H1 (cell line): ENCODE results near the gene F2. TPM values are rescaled to one million over a fixed set of nuclear protein-coding genes. Genes with fewer than 3 reads are reported as not detected.

ENCODE experiments used
- CTCF ChIA-PET: fragments of 300-600 bp; sonication (Branson Sonifier 250); formaldehyde crosslinking; loops from one replicate; lab custom pipeline; 2021; ENCODE audit not compliant: partially characterized antibody; lab: Charles Lee
- POLR2A ChIA-PET: fragments of 300-600 bp; sonication (Branson Sonifier 250); formaldehyde crosslinking; loops from one replicate; lab custom pipeline; 2021; ENCODE audit warnings: inconsistent platforms; ENCODE audit not compliant: partially characterized antibody; lab: Charles Lee
- DNase-seq, 2 experiments: peaks; one replicate each; pipeline versions ENCODE4 v3.0.0 to v3.0.0-alpha.2; 2010 to 2022; ENCODE audit warnings: low spot score in 2 of 2, low read depth in 1 of 2, mixed read lengths in 1 of 2
- FAIRE-seq: peaks from 2 replicates; lab custom pipeline; 2011; peaks lifted over from hg19 to GRCh38; lab: Jason Lieb, UNC
- H2AFZ ChIP-seq: 2 replicates; pipeline ENCODE4 v1.8.1; 2012; ENCODE audit warnings: low read length, inconsistent platforms
- H2AK5ac ChIP-seq: 2 replicates; pipeline ENCODE4 v1.6.1; 2013; ENCODE audit warnings: low read depth, low read length
- H2BK120ac ChIP-seq: replicated peaks from 2 replicates; pipeline ENCODE3; 2013; ENCODE audit warnings: low read depth, low read length, inconsistent platforms
- H2BK12ac ChIP-seq: 2 replicates; pipeline ENCODE4 v1.6.1; 2013; ENCODE audit warnings: low read depth, low read length
- H2BK15ac ChIP-seq: 2 replicates; pipeline ENCODE4 v1.6.1; 2013; ENCODE audit warnings: low read length
- H2BK20ac ChIP-seq: 2 replicates; pipeline ENCODE4 v1.6.1; 2013; ENCODE audit warnings: low read length
- H2BK5ac ChIP-seq: 2 replicates; pipeline ENCODE4 v1.6.1; 2013; ENCODE audit warnings: low read depth, low read length
- H3K14ac ChIP-seq: 2 replicates; pipeline ENCODE4 v1.6.1; 2013; ENCODE audit warnings: inconsistent platforms; ENCODE audit not compliant: insufficient read length
- H3K18ac ChIP-seq: 2 replicates; pipeline ENCODE4 v1.6.1; 2013; ENCODE audit warnings: low read length; ENCODE audit errors: extremely low read depth
- H3K23ac ChIP-seq: 2 replicates; pipeline ENCODE4 v1.6.1; 2013; ENCODE audit warnings: inconsistent platforms; ENCODE audit not compliant: insufficient read length
- H3K23me2 ChIP-seq: 2 replicates; pipeline ENCODE4 v1.6.1; 2013; ENCODE audit warnings: low read depth, low read length
- H3K27ac ChIP-seq: 2 replicates; pipeline ENCODE4 v1.6.1; 2011; ENCODE audit warnings: low read depth, low read length, inconsistent platforms
- H3K27me3 ChIP-seq, 4 experiments: replicated peaks in 1 of 4; 1 replicate in 1 of 4; 2 replicates in 3 of 4; pipeline versions ENCODE4 v1.6.1 to v1.8.1; 2011 to 2013; ENCODE audit warnings: low read length in 3 of 4, mild to moderate bottlenecking in 3 of 4, inconsistent platforms in 2 of 4, mixed read lengths in 2 of 4, moderate library complexity in 1 of 4; ENCODE audit not compliant: control insufficient read depth in 3 of 4, insufficient read depth in 3 of 4; ENCODE audit errors: extremely low read depth in 1 of 4
- H3K36me3 ChIP-seq, 4 experiments: 2 replicates each; pipeline versions ENCODE4 v1.6.1 to v1.8.1; 2011 to 2013; ENCODE audit warnings: mild to moderate bottlenecking in 4 of 4, low read length in 3 of 4, moderate library complexity in 2 of 4, control low read depth in 1 of 4, inconsistent platforms in 1 of 4; ENCODE audit not compliant: insufficient read depth in 4 of 4, control insufficient read depth in 2 of 4
- H3K4ac ChIP-seq: replicated peaks from 2 replicates; pipeline ENCODE3; 2013; ENCODE audit warnings: low read length, low read depth, mixed read lengths, inconsistent platforms; ENCODE audit not compliant: insufficient read length
- H3K4me1 ChIP-seq, 4 experiments: replicated peaks in 1 of 4; 1 replicate in 1 of 4; 2 replicates in 3 of 4; pipeline versions ENCODE4 v1.6.1 to v1.8.1; 2011 to 2013; ENCODE audit warnings: low read length in 3 of 4, inconsistent platforms in 2 of 4, mixed read lengths in 1 of 4; ENCODE audit not compliant: insufficient read depth in 4 of 4, control insufficient read depth in 3 of 4
- H3K4me2 ChIP-seq, 2 experiments: 2 replicates each; pipeline versions ENCODE4 v1.6.1 to v1.8.1; 2011 to 2013; ENCODE audit warnings: low read depth in 2 of 2, low read length in 2 of 2, control low read depth in 1 of 2, inconsistent platforms in 1 of 2, mild to moderate bottlenecking in 1 of 2; ENCODE audit not compliant: insufficient read depth in 1 of 2
- H3K4me3 ChIP-seq, 4 experiments: fragments of 200-600, 300-600 bp in 1 of 4; sonication (generic), shearing (Covaris generic), sonication (Bioruptor Twin) in 1 of 4; 2 replicates each; pipeline versions ENCODE4 v1.5.1 to v1.8.1; 2011 to 2016; ENCODE audit warnings: low read length in 4 of 4, low read depth in 3 of 4, control low read depth in 2 of 4, inconsistent platforms in 2 of 4, mild to moderate bottlenecking in 2 of 4, mixed read lengths in 1 of 4, moderate library complexity in 1 of 4; ENCODE audit not compliant: insufficient read depth in 2 of 4; ENCODE audit errors: extremely low read depth in 1 of 4
- H3K56ac ChIP-seq: replicated peaks from 2 replicates; pipeline ENCODE3; 2013; ENCODE audit warnings: low read depth, mild to moderate bottlenecking, mixed read lengths, low read length, inconsistent platforms; ENCODE audit not compliant: insufficient read length
- H3K79me1 ChIP-seq: 2 replicates; pipeline ENCODE4 v1.6.1; 2013; ENCODE audit warnings: low read depth, low read length, control low read depth
- H3K79me2 ChIP-seq, 2 experiments: 2 replicates each; pipeline versions ENCODE4 v1.6.1 to v1.8.1; 2012 to 2013; ENCODE audit warnings: low read length in 2 of 2, mild to moderate bottlenecking in 2 of 2, inconsistent platforms in 1 of 2; ENCODE audit not compliant: insufficient read depth in 2 of 2, control insufficient read depth in 1 of 2
- H3K9ac ChIP-seq, 4 experiments: replicated peaks in 1 of 4; 1 replicate in 1 of 4; 2 replicates in 3 of 4; pipeline versions ENCODE4 v1.6.1 to v1.8.1; 2011 to 2013; ENCODE audit warnings: low read depth in 3 of 4, low read length in 3 of 4, control low read depth in 2 of 4, mild to moderate bottlenecking in 2 of 4, moderate library complexity in 2 of 4, inconsistent platforms in 1 of 4; ENCODE audit errors: extremely low read depth in 1 of 4
- H3K9me3 ChIP-seq, 2 experiments: 2 replicates each; pipeline versions ENCODE4 v1.6.1 to v1.8.1; 2012 to 2013; ENCODE audit warnings: mild to moderate bottlenecking in 2 of 2, moderate library complexity in 2 of 2, control low read depth in 1 of 2, inconsistent platforms in 1 of 2, low read depth in 1 of 2, low read length in 1 of 2, mixed read lengths in 1 of 2; ENCODE audit not compliant: insufficient read depth in 2 of 2
- H4K20me1 ChIP-seq, 2 experiments: replicated peaks in 1 of 2; 2 replicates each; pipeline versions ENCODE3 to v1.8.1; 2011 to 2013; ENCODE audit warnings: inconsistent platforms in 2 of 2, low read length in 2 of 2, mild to moderate bottlenecking in 1 of 2; ENCODE audit not compliant: insufficient read depth in 2 of 2, control insufficient read depth in 1 of 2
- H4K5ac ChIP-seq: 2 replicates; pipeline ENCODE4 v1.6.1; 2013; ENCODE audit warnings: low read length, low read depth, mixed read lengths, inconsistent platforms; ENCODE audit not compliant: insufficient read length
- H4K8ac ChIP-seq: 2 replicates; pipeline ENCODE4 v1.8.0; 2013; ENCODE audit warnings: mild to moderate bottlenecking, moderate library complexity, low read length, inconsistent platforms; ENCODE audit not compliant: insufficient read depth; ENCODE audit errors: extremely low read depth
- H4K91ac ChIP-seq: replicated peaks from 2 replicates; pipeline ENCODE3; 2013; ENCODE audit warnings: low read length, mixed read lengths, inconsistent platforms; ENCODE audit not compliant: insufficient read length
- CEBPB ChIP-seq: IDR thresholded peaks from 2 replicates; pipeline ENCODE4 v1.6.1; 2012; ENCODE audit warnings: low read depth, low read length
- FOSL1 ChIP-seq: IDR thresholded peaks from 2 replicates; pipeline ENCODE4 v1.6.1; 2011; ENCODE audit warnings: mild to moderate bottlenecking, low read depth, low read length, moderate library complexity; ENCODE audit not compliant: insufficient read depth
- GABPA ChIP-seq: IDR thresholded peaks from 2 replicates; pipeline ENCODE4 v1.6.1; 2011; ENCODE audit warnings: mild to moderate bottlenecking, low read length, moderate library complexity, borderline replicate concordance; ENCODE audit not compliant: insufficient read depth
- RXRA ChIP-seq: IDR thresholded peaks from 2 replicates; pipeline ENCODE4 v1.6.1; 2011; ENCODE audit warnings: low read depth, mild to moderate bottlenecking, low read length, moderate library complexity; ENCODE audit not compliant: insufficient read depth
- SIRT6 ChIP-seq: IDR thresholded peaks from one replicate; pipeline ENCODE4 v1.7.1; 2012; ENCODE audit warnings: low read length, inconsistent platforms
- TEAD4 ChIP-seq: IDR thresholded peaks from 2 replicates; pipeline ENCODE4 v1.6.1; 2012; ENCODE audit warnings: low read depth, low read length, inconsistent platforms, mixed read lengths
- WGBS, 2 experiments: shearing (Covaris generic) in 1 of 2; methylation state at CpG; one replicate each; pipeline versions ENCODE4 v1.1.6 to v1.1.7; 2013 to 2015; ENCODE audit warnings: low lambda C conversion rate in 2 of 2, mixed read lengths in 2 of 2, inconsistent platforms in 1 of 2, low coverage in 1 of 2, missing lambda C conversion rate in 1 of 2; ENCODE audit not compliant: insufficient replicate concordance in 2 of 2, insufficient coverage in 1 of 2, insufficient read length in 1 of 2; ENCODE audit errors: extremely low coverage in 1 of 2, missing lambda C conversion rate in 1 of 2; 5-methylcytosine and 5-hydroxymethylcytosine counted together
- long read RNA-seq, 2 experiments: library from RNA in 1 of 2; library from capped mRNA in 1 of 2; stranded (forward); transcript quantifications; one replicate each; pipeline ENCODE4 v2.0.0, GENCODE V29; 2021; ENCODE audit warnings: inconsistent platforms in 1 of 2
- polyA minus RNA-seq, 3 experiments: library from RNA; depleted of rRNA, polyadenylated mRNA; stranded (reverse); fragments of >200 nt; gene quantifications; 1 replicate in 2 of 3; 2 replicates in 1 of 3; pipeline ENCODE4 v1.2.3, GENCODE V29; 2011
- polyA plus RNA-seq, 7 experiments: library from polyadenylated mRNA; depleted of rRNA in 3 of 7; stranded (reverse) in 5 of 7; unstranded in 2 of 7; fragments of >200 nt in 5 of 7; fragments of 200-250 nt in 2 of 7; gene quantifications; 1 replicate in 5 of 7; 2 replicates in 1 of 7; 4 replicates in 1 of 7; pipeline versions ENCODE4 v1.2.1 to v1.2.3, GENCODE V29; 2011 to 2013; ENCODE audit warnings: missing spikeins in 2 of 7, mixed read lengths in 2 of 7
- total RNA-seq: library from RNA; stranded (reverse); fragmentation: NEBNext Ultra II Directional; extraction: Animal tissue kit (Norgen Biotek cat#: 25700); gene quantifications from 2 replicates; pipeline ENCODE4 v1.2.1, GENCODE V29; 2021

The F2 gene
- total RNA-seq (not detected in 2 replicates), polyA plus RNA-seq (2011; rRNA removed) (0.11 and 0.25 TPM in 2 replicates), polyA minus RNA-seq (2011; rRNA and poly(A)+ RNA removed) (0.28 TPM in 1 of 2 replicates, not detected in the other)
- polyA plus RNA-seq (2011; cell fraction: cytosol; rRNA removed): 0.25 TPM
- 0.74 TPM for polyA plus RNA-seq (2011; cell fraction: nucleus; rRNA removed)
- polyA plus RNA-seq (2012, experiment 1 of 2): 0.13 to 0.25 TPM (median 0.19 TPM) in 3 of 4 replicates, not detected in the other
- 0.13 TPM for polyA plus RNA-seq (2012, experiment 2 of 2)
- polyA plus RNA-seq (2013, experiment 1 of 2): 0.02 TPM
- 0.06 TPM for polyA plus RNA-seq (2013, experiment 2 of 2)
- polyA minus RNA-seq (2011; cell fraction: cytosol; rRNA and poly(A)+ RNA removed): not detected
- polyA minus RNA-seq (2011; cell fraction: nucleus; rRNA and poly(A)+ RNA removed): not detected
- long read RNA-seq, experiment 1: 0 reads
- long read RNA-seq, experiment 2: 0 reads

- Histone ChIP-seq H3K4me3 (no peak within 1 kb of the TSS), H2BK15ac (no peak within 1 kb of the TSS), H3K9ac (no peak within 1 kb of the TSS; a peak in 1 of 7 replicates), H4K20me1 (no peaks in the 10 kb centered on the region), H3K4me2 (no peak within 1 kb of the TSS), H3K27me3 (no peaks in the 10 kb centered on the region), H3K4me1 (peaks cover 0 to 5% (median 0%) of the 10 kb centered on the region in 4 experiments; a peak in 2 of 7 replicates), H4K8ac (peak within 1 kb of the TSS; percentile 91), H3K56ac (no peak within 1 kb of the TSS), H4K5ac (no peak within 1 kb of the TSS), H3K23ac (no peak within 1 kb of the TSS), H2BK12ac (no peak within 1 kb of the TSS), H3K36me3 (no peaks in the 10 kb centered on the region), H3K27ac (no peak within 1 kb of the TSS), H2BK20ac (no peak within 1 kb of the TSS), H3K79me2 (no peaks in the 10 kb centered on the region), H3K14ac (no peak within 1 kb of the TSS), H2AFZ (no peak within 1 kb of the TSS; the same call in 1 of the 2 replicates), H2BK120ac (no peak within 1 kb of the TSS), H3K4ac (no peak within 1 kb of the TSS), H3K79me1 (no peaks in the 10 kb centered on the region), H2AK5ac (no peak within 1 kb of the TSS), H4K91ac (no peak within 1 kb of the TSS), H2BK5ac (0 out of 2 replicates have a peak within 1 kb of the TSS, but pooled peaks have one; percentile 39), H3K9me3 (no peaks in the 10 kb centered on the region), H3K23me2 (no peaks in the 10 kb centered on the region), H3K18ac (no peak within 1 kb of the TSS)
- FAIRE-seq (no peak), DNase-seq (no peak)
- no peak for TF ChIP-seq TEAD4
- no peak for TF ChIP-seq CEBPB
- no peak for TF ChIP-seq RXRA
- no peak for TF ChIP-seq GABPA
- no peak for TF ChIP-seq FOSL1
- no peak for TF ChIP-seq SIRT6
- 93% methylated on average over 7 of the region's 7 CpGs; no CpG with 5 or more reads in 1 of the 2 experiments for WGBS, 2 experiments
- ChIA-PET CTCF (interaction anchor here (0.6 to 1.6 kb wide), 5 partner anchors 11 to 434 kb away, joined by 3 to 5 read pairs (median 3); no protein-coding TSS in a partner anchor), POLR2A (interaction anchor here (0.6 to 4.3 kb wide), 6 partner anchors 12 to 443 kb away, joined by 3 to 21 read pairs (median 3); partner anchors contain the start of genes ARHGAP1 and ZNF408)
These were observed at the start of gene F2 for GRCh38 chr11:46719048-46719542. Gene F2, plus strand, starts transcription at chr11:46719213. Its CDS starts 23 bp downstream, at chr11:46719236.
